Keratinocyte (primary cell): ENCODE measurements around the gene IRAK2.

Experiments
- EZH2 ChIP-seq: IDR thresholded peaks from one replicate; pipeline ENCODE4 v1.6.1; 2012; ENCODE audit warnings: inconsistent platforms, mild to moderate bottlenecking, low read length, moderate library complexity
- TF ChIP-seq, protein P1 (sequence below), 3 experiments: IDR thresholded peaks in 1 of 3; conservative IDR thresholded peaks in 1 of 3; optimal IDR thresholded peaks in 1 of 3; 2 replicates in 2 of 3; 3 replicates in 1 of 3; pipeline versions ENCODE3 to v1.5.1; 2011; ENCODE audit warnings: low read length in 3 of 3, mild to moderate bottlenecking in 3 of 3, moderate library complexity in 2 of 3, control low read depth in 1 of 3, inconsistent platforms in 1 of 3; ENCODE audit not compliant: insufficient read depth in 2 of 3; ENCODE audit errors: extremely low read depth in 1 of 3

DNA sequence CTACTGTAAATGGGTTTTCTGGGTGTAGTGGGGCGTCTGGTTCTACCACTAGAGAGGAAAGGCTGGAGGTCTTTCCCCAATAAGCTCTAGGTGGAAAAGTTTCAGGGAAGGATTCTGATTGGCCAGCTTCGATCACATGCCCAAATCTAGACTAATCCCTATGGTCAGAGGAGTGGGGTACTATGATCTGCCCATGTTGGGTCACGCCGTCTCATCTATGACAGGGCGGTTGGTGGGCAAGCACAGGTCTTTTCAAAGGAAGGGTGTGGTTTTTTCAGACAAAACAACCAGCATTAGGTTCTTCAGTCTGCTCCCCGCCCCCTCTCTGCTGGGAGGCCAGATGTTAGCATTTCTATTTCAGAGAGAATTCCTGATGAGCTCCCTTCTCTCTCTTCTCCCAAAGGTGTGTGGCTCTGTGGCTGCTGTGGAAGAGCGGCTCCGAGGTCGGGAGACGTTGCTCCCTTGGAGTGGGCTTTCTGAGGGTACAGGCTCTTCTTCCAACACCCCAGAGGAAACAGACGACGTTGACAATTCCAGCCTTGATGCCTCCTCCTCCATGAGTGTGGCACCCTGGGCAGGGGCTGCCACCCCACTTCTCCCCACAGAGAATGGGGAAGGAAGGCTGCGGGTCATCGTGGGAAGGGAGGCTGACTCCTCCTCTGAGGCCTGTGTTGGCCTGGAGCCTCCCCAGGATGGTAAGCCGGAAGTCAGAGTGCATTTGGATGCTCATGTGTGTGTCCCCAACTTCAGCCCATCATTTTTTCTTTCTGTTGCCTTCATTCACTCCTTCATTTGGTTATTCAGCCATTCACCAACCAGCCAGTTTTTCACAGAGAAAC lies 73.8 kb downstream of the IRAK2 start:
- TF ChIP-seq, protein P1, sequence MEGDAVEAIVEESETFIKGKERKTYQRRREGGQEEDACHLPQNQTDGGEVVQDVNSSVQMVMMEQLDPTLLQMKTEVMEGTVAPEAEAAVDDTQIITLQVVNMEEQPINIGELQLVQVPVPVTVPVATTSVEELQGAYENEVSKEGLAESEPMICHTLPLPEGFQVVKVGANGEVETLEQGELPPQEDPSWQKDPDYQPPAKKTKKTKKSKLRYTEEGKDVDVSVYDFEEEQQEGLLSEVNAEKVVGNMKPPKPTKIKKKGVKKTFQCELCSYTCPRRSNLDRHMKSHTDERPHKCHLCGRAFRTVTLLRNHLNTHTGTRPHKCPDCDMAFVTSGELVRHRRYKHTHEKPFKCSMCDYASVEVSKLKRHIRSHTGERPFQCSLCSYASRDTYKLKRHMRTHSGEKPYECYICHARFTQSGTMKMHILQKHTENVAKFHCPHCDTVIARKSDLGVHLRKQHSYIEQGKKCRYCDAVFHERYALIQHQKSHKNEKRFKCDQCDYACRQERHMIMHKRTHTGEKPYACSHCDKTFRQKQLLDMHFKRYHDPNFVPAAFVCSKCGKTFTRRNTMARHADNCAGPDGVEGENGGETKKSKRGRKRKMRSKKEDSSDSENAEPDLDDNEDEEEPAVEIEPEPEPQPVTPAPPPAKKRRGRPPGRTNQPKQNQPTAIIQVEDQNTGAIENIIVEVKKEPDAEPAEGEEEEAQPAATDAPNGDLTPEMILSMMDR (optimal IDR thresholded peaks at IDR 0.05 in 1 of 3, IDR thresholded peaks at IDR 0.05 in 1 of 3, conservative IDR thresholded peaks at IDR 0.05 in 1 of 3; ENCODE audit: extremely low read depth in 1 of 3, insufficient read depth in 2 of 3, low read length in 3 of 3), result no peak
- TF ChIP-seq EZH2, result no peak
